ENCODE measurements around the gene FBLN7.

GRCh38 chr2:112144966-112145365 lies 6.8 kb downstream of the FBLN7 start:
- TF ChIP-seq, protein P1, sequence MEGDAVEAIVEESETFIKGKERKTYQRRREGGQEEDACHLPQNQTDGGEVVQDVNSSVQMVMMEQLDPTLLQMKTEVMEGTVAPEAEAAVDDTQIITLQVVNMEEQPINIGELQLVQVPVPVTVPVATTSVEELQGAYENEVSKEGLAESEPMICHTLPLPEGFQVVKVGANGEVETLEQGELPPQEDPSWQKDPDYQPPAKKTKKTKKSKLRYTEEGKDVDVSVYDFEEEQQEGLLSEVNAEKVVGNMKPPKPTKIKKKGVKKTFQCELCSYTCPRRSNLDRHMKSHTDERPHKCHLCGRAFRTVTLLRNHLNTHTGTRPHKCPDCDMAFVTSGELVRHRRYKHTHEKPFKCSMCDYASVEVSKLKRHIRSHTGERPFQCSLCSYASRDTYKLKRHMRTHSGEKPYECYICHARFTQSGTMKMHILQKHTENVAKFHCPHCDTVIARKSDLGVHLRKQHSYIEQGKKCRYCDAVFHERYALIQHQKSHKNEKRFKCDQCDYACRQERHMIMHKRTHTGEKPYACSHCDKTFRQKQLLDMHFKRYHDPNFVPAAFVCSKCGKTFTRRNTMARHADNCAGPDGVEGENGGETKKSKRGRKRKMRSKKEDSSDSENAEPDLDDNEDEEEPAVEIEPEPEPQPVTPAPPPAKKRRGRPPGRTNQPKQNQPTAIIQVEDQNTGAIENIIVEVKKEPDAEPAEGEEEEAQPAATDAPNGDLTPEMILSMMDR (IDR thresholded peaks at IDR 0.05): no peak
- TF ChIP-seq ZFX (IDR thresholded peaks at IDR 0.05; ENCODE audit: borderline replicate concordance): no peak

Measured in 22Rv1 (cell line).